Esophagus (tissue), 2 donors: ENCODE data around the gene WDR91. TPM values are rescaled to one million over a fixed set of nuclear protein-coding genes. Genes with fewer than 3 reads are reported as not detected.

Source experiments
- H3K27ac ChIP-seq, 2 donors: one replicate each; pipeline ENCODE4 v1.5.1; 2013; ENCODE audit warnings: low read depth in 2 of 2, mild to moderate bottlenecking in 2 of 2, inconsistent platforms in 1 of 2, low read length in 1 of 2, moderate library complexity in 1 of 2
- H3K27me3 ChIP-seq, 2 donors: one replicate each; pipeline ENCODE4 v1.6.1; 2013; ENCODE audit warnings: low read length in 2 of 2, control low read depth in 1 of 2, mild to moderate bottlenecking in 1 of 2; ENCODE audit not compliant: insufficient read depth in 2 of 2, control insufficient read depth in 1 of 2
- H3K36me3 ChIP-seq, 2 donors: one replicate each; pipeline ENCODE4 v1.6.1; 2013; ENCODE audit warnings: low read length in 1 of 2; ENCODE audit not compliant: control insufficient read depth in 2 of 2, insufficient read depth in 2 of 2
- H3K4me1 ChIP-seq, 2 donors: one replicate each; pipeline ENCODE4 v1.6.1; 2013; ENCODE audit warnings: low read length in 1 of 2; ENCODE audit not compliant: control insufficient read depth in 2 of 2, insufficient read depth in 2 of 2
- H3K4me3 ChIP-seq, 2 donors: one replicate each; pipeline ENCODE4 v1.5.1; 2013; ENCODE audit warnings: low read length in 2 of 2, mild to moderate bottlenecking in 2 of 2, low read depth in 1 of 2, moderate library complexity in 1 of 2
- H3K9me3 ChIP-seq, 2 donors: one replicate each; pipeline ENCODE4 v1.6.1; 2013; ENCODE audit warnings: mild to moderate bottlenecking in 2 of 2, low read depth in 1 of 2, low read length in 1 of 2, moderate library complexity in 1 of 2; ENCODE audit not compliant: control insufficient read depth in 2 of 2, insufficient read depth in 1 of 2
- WGBS, 2 donors: extraction: QIAGEN DNeasy Blood & Tissue Kit; methylation state at CpG; one replicate each; pipeline ENCODE4 v1.1.7; 2013; 5-methylcytosine and 5-hydroxymethylcytosine counted together
- polyA plus RNA-seq, 2 donors: library from polyadenylated mRNA; stranded (reverse); fragments of 200-250 nt; gene quantifications; one replicate each; pipeline ENCODE4 v1.2.3, GENCODE V29; 2013
- donor health status: healthy with polysubstance abuse.
- donor health status: Bipolar disorder and iron deficiency.

Gene WDR91
- polyA plus RNA-seq, 2 donors, result 19.9 to 21.9 TPM

GRCh38 chr7:135193615-135194081 lies 17.7 kb downstream of the WDR91 start:
- Histone ChIP-seq H3K36me3 (peaks cover 12 to 52% of the 10 kb centered on the region in 2 donors), H3K4me1 (peaks cover 9 to 13% of the 10 kb centered on the region in 2 donors), H3K9me3 (no peaks in the 10 kb centered on the region), H3K27me3 (no peaks in the 10 kb centered on the region), H3K4me3 (peak overlapping the region in 1 of 2 donors; percentile 11), H3K27ac (peak overlapping the region; percentile 29 to 45)
- 60 to 73% methylated on average over 10 of the region's 10 CpGs for WGBS, 2 donors

- Histone ChIP-seq H3K4me1 (peaks cover 9 to 13% of the 10 kb centered on the region in 2 donors), H3K4me3 (peak overlapping the region in 1 of 2 donors; percentile 11), H3K27ac (peak overlapping the region; percentile 29 to 45), H3K9me3 (no peaks in the 10 kb centered on the region), H3K36me3 (peaks cover 17 to 54% of the 10 kb centered on the region in 2 donors), H3K27me3 (no peaks in the 10 kb centered on the region)
- WGBS, 2 donors, result 57 to 72% methylated on average over 11 of the region's 11 CpGs
Observed at GRCh38 chr7:135192914-135193536, 18.3 kb downstream of the WDR91 start.

- H3K27me3 ChIP-seq, result no peaks in the 10 kb centered on the region
- H3K4me3 ChIP-seq, result no peak overlapping the region
- H3K27ac ChIP-seq, result peak overlapping the region in 1 of 2 donors; percentile 17
- no peaks in the 10 kb centered on the region for H3K9me3 ChIP-seq
- H3K4me1 ChIP-seq, result peaks cover 6 to 13% of the 10 kb centered on the region in 2 donors
- H3K36me3 ChIP-seq, result peaks cover 14 to 48% of the 10 kb centered on the region in 2 donors
Observed at GRCh38 chr7:135190703-135191102, 20.6 kb downstream of the WDR91 start.

GRCh38 chr7:135189961-135190360 lies 21.4 kb downstream of the WDR91 start:
- no peaks in the 10 kb centered on the region for H3K9me3 ChIP-seq
- no peaks in the 10 kb centered on the region for H3K27me3 ChIP-seq
- H3K4me3 ChIP-seq, result no peak overlapping the region
- peaks cover 6 to 13% of the 10 kb centered on the region in 2 donors for H3K4me1 ChIP-seq
- WGBS, 2 donors, result 55 to 60% methylated on average over 4 of the region's 4 CpGs
- peak overlapping the region; percentile 14 to 47 for H3K27ac ChIP-seq
- peaks cover 17 to 52% of the 10 kb centered on the region in 2 donors for H3K36me3 ChIP-seq

- Histone ChIP-seq H3K9me3 (no peaks in the 10 kb centered on the region), H3K27ac (peak overlapping the region in 1 of 2 donors; percentile 15), H3K4me3 (no peak overlapping the region), H3K4me1 (peaks cover 0 to 8% of the 10 kb centered on the region in 2 donors), H3K27me3 (no peaks in the 10 kb centered on the region), H3K36me3 (peaks cover 13 to 53% of the 10 kb centered on the region in 2 donors)
- 65 to 66% methylated on average over 6 of the region's 6 CpGs for WGBS, 2 donors
Observed at GRCh38 chr7:135189221-135189662, 22.1 kb downstream of the WDR91 start.

GRCh38 chr7:135188298-135188984 lies 22.9 kb downstream of the WDR91 start:
- peaks cover 17 to 51% of the 10 kb centered on the region in 2 donors for H3K36me3 ChIP-seq
- no peaks in the 10 kb centered on the region for H3K27me3 ChIP-seq
- no peak overlapping the region for H3K27ac ChIP-seq
- peaks cover 0 to 6% of the 10 kb centered on the region in 2 donors for H3K4me1 ChIP-seq
- no peak overlapping the region for H3K4me3 ChIP-seq
- no peaks in the 10 kb centered on the region for H3K9me3 ChIP-seq
- WGBS, 2 donors, result 90 to 93% methylated on average over 12 of the region's 12 CpGs

- Histone ChIP-seq H3K36me3 (peaks cover 18 to 48% of the 10 kb centered on the region in 2 donors), H3K27me3 (no peaks in the 10 kb centered on the region), H3K9me3 (peaks cover 3 to 6% of the 10 kb centered on the region in 2 donors), H3K4me1 (peaks cover 0 to 3% of the 10 kb centered on the region in 2 donors), H3K27ac (no peak overlapping the region), H3K4me3 (no peak overlapping the region)
- 81 to 83% methylated on average over 12 of the region's 12 CpGs for WGBS, 2 donors
Observed at GRCh38 chr7:135186841-135187253, 24.5 kb downstream of the WDR91 start.

GRCh38 chr7:135186261-135186540 lies 25.1 kb downstream of the WDR91 start:
- peaks cover 0 to 3% of the 10 kb centered on the region in 2 donors for H3K4me1 ChIP-seq
- H3K27ac ChIP-seq, result no peak overlapping the region
- WGBS, 2 donors, result 88 to 95% methylated on average over 3 of the region's 3 CpGs
- H3K4me3 ChIP-seq, result no peak overlapping the region
- peaks cover 3 to 7% of the 10 kb centered on the region in 2 donors for H3K9me3 ChIP-seq
- H3K27me3 ChIP-seq, result no peaks in the 10 kb centered on the region
- H3K36me3 ChIP-seq, result peaks cover 18 to 48% of the 10 kb centered on the region in 2 donors

GRCh38 chr7:135185471-135186260 lies 25.7 kb downstream of the WDR91 start:
- Histone ChIP-seq H3K4me3 (no peak overlapping the region), H3K9me3 (peaks cover 3 to 10% of the 10 kb centered on the region in 2 donors), H3K27me3 (no peaks in the 10 kb centered on the region), H3K36me3 (peaks cover 18 to 48% of the 10 kb centered on the region in 2 donors), H3K4me1 (peaks cover 0 to 3% of the 10 kb centered on the region in 2 donors), H3K27ac (no peak overlapping the region)
- 85 to 87% methylated on average over 7 of the region's 7 CpGs for WGBS, 2 donors
